GM23248 (cell line): ENCODE measurements around the gene HMG20B.

Source experiments
- EZH2 ChIP-seq: fragments of 200-600 bp; sonication (generic); IDR thresholded peaks from 2 replicates; pipeline ENCODE4 v1.6.1; 2018; ENCODE audit warnings: antibody characterized with exemption, mild to moderate bottlenecking; ENCODE audit not compliant: insufficient read depth, poor library complexity, severe bottlenecking
- EZH2phosphoT487 ChIP-seq: fragments of 200-600 bp; sonication (generic); IDR thresholded peaks from 2 replicates; pipeline ENCODE4 v1.6.1; 2018; ENCODE audit warnings: antibody characterized with exemption, moderate library complexity, mild to moderate bottlenecking, low read depth; ENCODE audit not compliant: insufficient read depth

GRCh38 chr19:3606690-3607289 is 34.0 kb downstream of the HMG20B start, which contains the start of gene TBXA2R:
- TF ChIP-seq EZH2phosphoT487: no peak
- no peak for TF ChIP-seq EZH2
